LNCaP clone FGC (cell line): Measurements from ENCODE around the gene TULP1.

Experiments
- DNase-seq: peaks from one replicate; pipeline ENCODE4 v3.0.0-alpha.2; 2011; ENCODE audit warnings: low read depth
- H3K4me3 ChIP-seq: 2 replicates; pipeline ENCODE4 v1.5.1; 2011; ENCODE audit warnings: mild to moderate bottlenecking, low read depth, low read length, control low read depth
- CTCF ChIP-seq: IDR thresholded peaks from 2 replicates; pipeline ENCODE4 v1.5.1; 2012; ENCODE audit warnings: mild to moderate bottlenecking; ENCODE audit not compliant: control insufficient read depth, insufficient read depth; ENCODE audit errors: extremely low read depth

The TULP1 gene

GRCh38 chr6:35488517-35488862 lies 24.2 kb downstream of the TULP1 start:
- no peak overlapping the region for H3K4me3 ChIP-seq
- TF ChIP-seq CTCF: no peak

GRCh38 chr6:35487658-35488516 lies 24.8 kb downstream of the TULP1 start:
- no peak overlapping the region for H3K4me3 ChIP-seq
- no peak for DNase-seq
- TF ChIP-seq CTCF: no peak

More at GRCh38 chr6:35488517-35488862, 24.2 kb downstream of the TULP1 start:
- no peak for DNase-seq

GRCh38 chr6:35486005-35486925 lies 26.4 kb downstream of the TULP1 start:
- no peak overlapping the region for H3K4me3 ChIP-seq
- no peak for DNase-seq
- TF ChIP-seq CTCF: no peak

GRCh38 chr6:35485402-35485877 lies 27.3 kb downstream of the TULP1 start:
- H3K4me3 ChIP-seq: no peak overlapping the region
- DNase-seq: no peak
- no peak for TF ChIP-seq CTCF

GRCh38 chr6:35484921-35485392 lies 27.7 kb downstream of the TULP1 start:
- no peak for DNase-seq
- H3K4me3 ChIP-seq: no peak overlapping the region
- no peak for TF ChIP-seq CTCF

GRCh38 chr6:35483893-35484645 lies 28.6 kb downstream of the TULP1 start:
- H3K4me3 ChIP-seq: no peak overlapping the region
- DNase-seq: no peak
- TF ChIP-seq CTCF: no peak
